Measurements from ENCODE around the gene TUBGCP6. TPM values are rescaled to one million over a fixed set of nuclear protein-coding genes. Genes with fewer than 3 reads are reported as not detected.

TUBGCP6 gene
- total RNA-seq, 1 donor from 2014 or later = 56.4 TPM

DNA sequence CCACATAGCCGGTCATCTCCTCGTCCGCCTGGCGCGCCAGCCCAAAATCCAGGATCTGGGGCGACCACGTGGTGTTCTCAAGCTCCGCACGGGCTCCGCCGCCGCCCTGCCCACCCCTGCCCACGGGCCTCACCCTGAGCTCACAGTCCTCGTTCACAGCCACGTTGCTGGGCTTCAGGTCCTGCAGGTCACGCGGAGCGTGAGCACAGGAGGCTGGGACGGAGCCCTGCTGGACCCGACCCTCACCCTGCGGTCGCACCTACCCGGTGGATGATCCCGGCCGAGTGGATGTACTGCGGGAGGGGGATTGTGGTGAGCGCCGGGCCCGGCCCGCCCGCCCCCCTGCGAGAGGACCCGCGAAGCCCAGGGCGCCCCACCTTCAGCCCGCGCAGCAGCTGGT is 22.2 kb upstream of the TUBGCP6 start:
- intact Hi-C loops (cut with micrococcal nuclease) = no loop called here

DNA sequence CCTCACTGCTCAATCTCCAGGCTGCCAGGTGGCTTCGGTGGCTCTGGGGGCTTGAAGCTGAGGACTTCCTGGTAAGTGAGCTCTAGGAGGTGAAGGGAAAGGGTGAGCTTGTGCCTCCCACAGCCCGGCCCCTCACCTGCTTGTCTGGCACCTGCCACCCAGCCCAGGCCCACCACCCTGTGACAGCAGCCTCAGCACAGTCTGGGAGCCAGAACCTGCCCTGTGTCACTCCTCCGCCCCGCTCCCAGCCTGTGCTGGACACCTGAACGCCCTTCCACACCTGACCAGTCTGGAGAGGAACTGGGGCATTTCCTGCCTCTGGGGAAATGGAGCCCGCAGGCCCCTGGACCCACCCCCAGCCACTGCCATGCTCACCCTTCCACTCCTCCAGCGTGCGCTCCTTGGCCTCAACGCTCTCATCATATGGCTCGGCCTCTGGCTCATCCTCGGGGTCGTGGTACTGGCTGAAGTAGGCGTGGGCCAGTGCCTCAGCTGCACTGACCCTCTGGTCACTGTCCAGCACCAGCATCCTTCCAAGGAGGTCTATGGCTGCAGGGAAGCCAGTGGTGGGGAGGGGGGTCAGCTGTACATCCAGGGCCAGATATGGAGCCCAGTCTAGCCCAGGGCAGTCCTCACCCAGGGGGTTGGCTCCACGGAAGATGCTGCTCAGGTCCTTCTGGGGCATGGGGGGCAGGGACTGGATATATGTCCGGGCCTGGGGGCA is 20.3 kb upstream of the TUBGCP6 start:
- intact Hi-C loops (cut with micrococcal nuclease) = no loop called here

DNA sequence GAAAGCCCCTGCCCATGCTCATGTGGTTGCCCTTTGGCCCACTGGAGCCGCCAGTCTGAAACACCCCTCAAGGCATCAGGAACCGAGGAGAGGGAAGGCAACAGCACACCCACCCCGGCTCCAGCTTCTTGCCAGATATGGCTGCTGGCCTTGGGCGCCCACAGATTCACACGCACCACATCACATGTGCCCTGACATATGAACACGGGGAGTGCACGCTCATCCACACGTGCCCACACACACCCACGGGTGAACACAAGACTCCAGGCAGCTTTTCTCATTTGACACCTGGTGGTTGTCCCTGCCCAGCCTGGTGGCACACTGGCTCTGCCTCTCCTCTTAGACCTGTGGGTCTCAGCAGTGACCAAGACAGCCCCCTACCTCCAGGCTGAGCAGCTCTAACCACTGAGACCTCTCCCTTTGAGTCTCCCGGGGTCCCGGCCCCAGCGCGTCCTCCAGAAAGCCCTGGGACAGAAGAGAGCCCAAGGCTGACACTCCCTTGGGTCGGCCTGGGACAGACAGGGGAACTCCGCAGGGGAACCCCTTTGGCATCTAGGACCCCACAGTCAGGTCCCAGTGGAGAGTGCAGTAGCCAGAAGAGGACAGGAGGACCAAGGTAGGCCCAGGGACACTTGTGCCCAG is 19.4 kb upstream of the TUBGCP6 start:
- intact Hi-C loops (cut with micrococcal nuclease) = no loop called here

DNA sequence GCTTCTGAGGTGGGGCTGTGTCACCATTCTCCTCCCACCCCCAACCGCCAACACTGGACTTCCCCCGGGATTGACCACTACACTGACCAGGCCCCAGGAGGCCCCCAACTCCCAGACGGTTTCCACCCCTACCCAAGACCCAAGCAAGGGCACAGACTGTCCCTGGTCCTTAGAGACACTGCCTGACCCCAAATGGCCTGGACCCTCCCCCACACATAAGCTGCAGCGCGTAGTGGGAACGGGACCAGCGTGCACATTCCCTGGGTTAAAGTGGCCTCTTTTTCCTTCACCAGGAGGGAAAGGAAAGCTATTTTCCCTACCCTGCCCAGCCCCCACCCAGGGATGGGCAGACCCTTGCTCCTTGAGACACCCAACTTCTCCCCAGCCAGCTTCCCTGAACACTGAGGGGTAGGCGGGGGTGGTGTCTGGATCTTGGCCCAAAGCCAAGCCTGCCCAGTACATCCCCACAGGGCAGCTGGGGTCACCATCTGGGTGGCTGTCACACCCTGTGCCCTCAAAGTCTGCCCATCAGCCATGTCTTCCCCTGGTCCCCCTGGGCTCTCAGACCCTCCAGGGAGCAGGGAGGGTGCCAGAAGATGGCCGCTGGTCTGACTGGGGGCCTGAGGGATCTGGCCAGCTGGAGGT is 18.3 kb upstream of the TUBGCP6 start:
- intact Hi-C loops (cut with micrococcal nuclease) = no loop called here

DNA sequence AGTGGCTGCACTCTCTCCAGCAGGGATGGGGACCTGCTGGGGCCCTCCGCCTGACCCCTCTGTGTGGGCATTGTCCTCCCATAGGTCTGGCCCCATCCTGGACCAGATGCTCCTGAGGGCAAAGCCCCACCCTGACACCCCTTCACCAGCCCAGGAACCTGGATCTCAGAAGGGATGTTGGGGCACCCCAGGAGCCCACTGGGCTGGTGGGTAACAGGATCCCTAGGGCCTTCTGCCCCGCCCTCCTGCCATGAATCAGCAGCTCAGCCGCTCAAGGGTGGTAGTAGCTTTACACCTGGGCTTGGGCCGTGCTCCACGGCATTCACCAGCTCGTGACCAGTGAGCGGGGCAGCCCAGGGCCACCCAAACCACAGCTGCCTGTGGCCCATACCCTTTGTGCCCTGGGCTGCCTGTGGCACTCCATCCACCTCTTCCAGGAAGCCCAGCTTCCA is 17.7 kb upstream of the TUBGCP6 start:
- intact Hi-C loops (cut with micrococcal nuclease) = no loop called here

DNA sequence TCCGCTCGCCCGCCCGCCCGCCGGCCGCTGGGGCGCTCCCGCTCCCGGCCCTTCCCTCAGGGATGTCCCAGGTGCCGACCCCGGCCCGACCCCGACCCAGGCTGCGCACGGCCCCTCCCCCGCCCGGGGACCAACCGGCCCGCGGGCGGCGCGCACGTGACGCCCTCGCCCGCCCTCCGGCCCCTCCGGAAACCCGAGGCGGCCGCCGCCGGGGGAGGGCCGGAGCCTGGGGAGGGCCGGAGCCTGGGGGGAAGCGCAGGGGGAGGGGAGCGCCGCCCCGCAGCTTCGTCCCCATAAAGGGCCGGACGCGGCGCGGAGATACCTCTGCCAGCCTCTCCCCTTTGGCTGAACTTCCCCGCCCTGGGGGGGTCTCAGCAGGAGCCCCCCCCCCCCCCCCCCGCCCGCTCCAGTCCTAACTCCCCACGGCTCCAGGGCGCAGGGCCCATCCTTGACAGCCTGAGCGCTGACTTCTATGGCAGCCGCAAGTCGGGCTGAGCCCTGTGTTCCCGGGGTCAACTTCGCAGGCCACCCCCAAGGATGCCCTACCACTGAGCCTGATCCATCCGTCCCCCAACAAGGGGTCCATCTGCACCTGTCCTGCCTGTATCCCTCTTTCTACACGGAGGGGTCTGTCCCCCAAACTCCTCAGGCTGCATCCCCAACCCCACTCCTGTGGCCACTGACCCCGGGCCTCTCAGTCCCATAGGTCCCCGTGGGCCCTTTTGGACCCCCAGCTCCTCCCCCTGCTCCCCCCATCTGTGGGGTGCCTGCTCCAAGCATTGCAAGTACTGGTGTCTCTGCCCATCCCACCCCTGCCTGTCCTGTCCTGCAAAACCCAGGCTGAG is 17.0 kb upstream of the TUBGCP6 start, which contains the start of gene MAPK12:
Gene MAPK12 (minus strand): TSS at position 69 of the 845 bp plus-strand sequence. CDS start 174 bp downstream, outside the sequence.
- intact Hi-C loops (cut with micrococcal nuclease) = no loop called here

DNA sequence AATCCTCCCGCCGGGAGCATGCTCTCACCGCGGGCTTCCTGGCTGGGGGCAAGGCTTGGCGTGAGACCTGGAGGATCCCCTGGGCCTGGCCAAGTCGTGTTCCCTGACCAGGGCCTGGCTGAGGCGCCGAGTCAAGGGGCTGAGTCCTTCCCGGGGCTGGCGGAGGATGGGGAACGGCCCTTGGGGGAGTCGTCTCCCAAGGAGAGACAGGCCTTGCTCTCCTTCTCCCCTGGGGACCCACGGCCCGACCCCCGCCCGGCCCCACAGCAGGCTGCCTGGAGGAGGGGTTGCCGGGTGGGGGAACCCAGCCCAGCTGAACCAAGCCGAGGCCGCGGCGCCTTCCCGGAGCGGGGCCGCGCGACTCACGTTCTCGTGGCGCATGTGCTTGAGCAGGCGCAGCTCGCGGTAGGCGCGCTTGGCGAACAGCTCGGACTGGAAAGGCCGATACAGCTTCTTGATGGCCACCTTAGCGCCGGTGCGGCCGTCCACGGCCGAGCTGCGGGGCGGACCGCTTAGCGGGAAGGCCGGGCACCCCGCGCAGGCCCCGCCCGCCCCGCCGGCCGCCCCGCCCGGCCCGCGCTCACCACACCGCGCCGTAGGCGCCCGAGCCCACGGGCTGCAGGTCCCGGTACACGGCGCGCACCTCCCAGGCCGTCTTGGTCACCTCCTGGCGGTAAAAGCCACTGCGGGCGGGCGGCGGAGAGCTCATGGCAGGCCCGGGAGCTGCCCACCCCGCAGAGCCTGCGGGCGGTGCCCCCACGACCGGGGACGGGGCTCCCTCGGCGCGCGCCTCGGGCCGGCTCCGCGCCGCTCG is 16.2 kb upstream of the TUBGCP6 start:
- intact Hi-C loops (cut with micrococcal nuclease) = no loop called here

DNA sequence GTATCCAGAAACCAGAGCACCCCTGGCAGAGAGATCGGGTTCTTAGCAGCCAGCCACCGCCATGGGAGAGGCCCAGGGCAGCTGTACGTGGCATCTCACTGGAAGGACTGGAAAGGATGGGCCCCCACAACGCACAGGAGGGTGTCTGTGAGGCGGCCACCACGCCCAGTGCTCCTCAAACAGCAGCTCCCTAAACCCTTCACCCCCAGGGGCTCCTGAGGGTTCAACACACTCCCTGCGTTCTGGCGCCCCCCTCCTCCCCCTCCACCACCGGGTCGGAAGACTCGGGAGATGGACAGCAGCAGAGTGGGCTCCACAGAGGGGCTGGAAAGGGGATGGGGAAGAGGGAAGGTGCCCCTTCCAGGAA is 15.6 kb upstream of the TUBGCP6 start:
- intact Hi-C loops (cut with micrococcal nuclease) = no loop called here

DNA sequence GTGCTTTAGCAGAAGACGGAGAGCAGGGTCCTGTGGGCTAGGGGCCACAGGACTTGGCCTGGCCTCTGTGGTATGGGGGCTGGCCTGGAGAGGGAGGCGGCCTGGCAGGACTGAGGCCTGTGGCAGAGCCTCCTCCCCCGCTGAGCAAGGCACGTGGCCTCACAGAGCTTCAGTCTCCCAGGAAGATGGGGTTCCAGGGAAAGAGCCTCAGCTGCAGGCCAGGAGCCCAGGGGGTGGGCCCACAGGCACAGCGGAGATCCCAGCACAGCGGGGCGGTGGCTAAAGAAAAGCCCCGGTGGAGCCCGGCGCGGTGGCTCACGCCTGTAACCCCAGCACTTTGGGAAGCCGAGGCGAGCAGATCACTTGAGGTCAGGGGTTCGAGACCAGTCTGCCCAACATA is 14.5 kb upstream of the TUBGCP6 start:
- intact Hi-C loops (cut with micrococcal nuclease) = no loop called here

DNA sequence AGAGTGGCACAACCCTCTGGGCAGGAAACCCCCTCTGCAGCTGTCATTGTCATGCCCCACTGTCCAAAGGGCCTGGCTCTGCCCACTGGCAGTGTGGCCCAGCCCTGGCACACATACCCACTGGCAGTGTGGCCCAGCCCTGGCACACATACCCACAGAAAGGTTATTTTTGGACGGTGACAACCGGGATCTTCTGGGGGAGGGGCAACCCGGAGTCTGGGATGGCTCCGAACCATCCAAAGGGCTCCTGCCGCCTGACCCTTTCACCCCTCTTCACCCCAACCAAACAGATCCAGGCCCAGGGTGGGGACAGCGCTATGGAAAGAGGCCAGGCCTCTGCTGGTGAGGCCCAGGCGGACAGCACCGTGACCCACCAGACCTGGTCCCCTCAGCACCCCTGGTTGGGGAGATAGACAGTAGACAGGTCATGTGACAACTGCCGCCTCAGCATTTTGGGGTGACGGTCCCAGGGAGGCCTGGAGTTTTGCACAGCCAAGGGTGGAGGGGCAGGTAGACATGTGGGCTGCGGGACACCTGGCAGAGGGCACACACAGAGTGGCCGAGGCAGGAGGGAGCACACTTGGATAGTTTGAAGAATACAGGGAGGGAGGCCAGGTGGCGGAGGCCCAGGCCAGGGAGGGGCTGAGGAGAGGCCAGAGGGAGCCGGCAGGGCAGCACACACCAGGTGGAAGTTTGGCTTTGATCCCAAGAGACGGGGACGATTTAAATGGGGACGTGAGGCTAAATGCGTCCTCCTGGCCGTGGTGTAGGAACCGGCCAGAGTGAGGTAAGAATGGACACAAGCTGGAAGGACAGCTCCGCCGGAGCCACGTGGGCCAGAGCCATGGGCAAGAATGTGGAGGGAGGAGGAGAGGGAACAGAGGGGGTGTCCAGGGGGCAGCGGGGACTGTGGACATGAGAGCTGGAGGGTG is 13.8 kb upstream of the TUBGCP6 start:
- intact Hi-C loops (cut with micrococcal nuclease) = no loop called here

DNA sequence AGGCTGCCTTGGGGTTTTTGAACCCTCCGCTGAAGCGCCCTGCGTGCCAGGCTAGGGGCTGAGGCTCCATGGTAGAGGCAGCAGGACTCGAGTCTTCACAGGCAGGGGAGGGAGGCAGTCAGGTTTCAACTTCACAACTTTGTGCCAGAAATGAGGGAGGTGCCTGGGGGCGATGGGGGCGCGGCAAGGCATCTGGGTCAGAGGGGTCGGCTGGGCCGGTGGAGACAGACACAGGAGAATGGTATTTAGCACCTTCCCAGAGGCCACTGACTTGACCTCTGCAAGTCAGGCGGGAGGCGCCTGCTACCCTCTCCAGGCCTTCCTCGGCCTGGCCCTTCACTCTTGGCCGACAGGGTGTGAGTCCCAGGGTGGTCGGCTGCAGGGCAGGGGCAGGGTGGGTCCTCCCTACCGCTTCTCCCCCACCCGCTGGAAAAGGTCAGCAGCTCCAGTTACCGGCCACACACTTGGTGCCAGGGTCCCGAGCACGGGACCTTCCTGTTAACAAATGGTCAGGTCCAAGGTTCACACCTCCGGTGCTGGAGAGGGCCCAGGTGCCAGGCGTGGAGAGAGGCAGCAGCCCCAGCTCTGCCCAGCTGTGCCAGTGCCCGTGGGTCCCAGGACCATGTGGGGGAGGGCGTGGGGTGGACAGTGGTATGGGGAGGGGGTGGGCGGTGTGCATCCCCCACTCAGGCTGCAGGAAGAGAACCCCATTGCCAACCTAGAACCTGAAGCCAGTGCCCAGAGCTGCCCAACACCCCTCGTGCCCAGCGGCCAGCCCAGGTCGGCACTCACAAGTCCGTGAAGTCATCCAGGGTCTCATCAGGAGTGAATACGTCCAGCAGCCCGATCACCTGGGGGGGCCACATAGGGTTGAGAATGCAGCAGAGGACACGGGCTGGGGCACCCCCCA is 12.9 kb upstream of the TUBGCP6 start:
- intact Hi-C loops (cut with micrococcal nuclease) = no loop called here

DNA sequence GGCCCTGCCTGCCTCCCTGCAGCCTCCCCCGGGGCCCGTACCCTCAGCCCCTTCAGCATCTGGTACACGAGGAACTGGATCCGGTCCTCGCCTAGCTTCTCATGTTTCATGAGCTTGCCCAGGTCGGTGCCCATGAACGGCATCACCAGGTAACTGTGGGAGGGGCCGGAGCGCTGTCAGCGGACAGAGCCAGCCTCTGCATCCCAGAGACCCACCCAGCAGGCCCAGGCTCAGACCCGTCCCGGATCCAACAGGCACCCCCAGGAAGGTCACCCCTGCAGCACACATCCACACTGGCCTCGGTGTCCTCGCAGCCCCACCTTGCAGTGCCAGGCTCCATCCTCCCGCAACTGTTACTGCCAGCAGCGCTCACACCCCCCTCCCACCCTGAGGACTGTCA is 12.2 kb upstream of the TUBGCP6 start:
- intact Hi-C loops (cut with micrococcal nuclease) = no loop called here

DNA sequence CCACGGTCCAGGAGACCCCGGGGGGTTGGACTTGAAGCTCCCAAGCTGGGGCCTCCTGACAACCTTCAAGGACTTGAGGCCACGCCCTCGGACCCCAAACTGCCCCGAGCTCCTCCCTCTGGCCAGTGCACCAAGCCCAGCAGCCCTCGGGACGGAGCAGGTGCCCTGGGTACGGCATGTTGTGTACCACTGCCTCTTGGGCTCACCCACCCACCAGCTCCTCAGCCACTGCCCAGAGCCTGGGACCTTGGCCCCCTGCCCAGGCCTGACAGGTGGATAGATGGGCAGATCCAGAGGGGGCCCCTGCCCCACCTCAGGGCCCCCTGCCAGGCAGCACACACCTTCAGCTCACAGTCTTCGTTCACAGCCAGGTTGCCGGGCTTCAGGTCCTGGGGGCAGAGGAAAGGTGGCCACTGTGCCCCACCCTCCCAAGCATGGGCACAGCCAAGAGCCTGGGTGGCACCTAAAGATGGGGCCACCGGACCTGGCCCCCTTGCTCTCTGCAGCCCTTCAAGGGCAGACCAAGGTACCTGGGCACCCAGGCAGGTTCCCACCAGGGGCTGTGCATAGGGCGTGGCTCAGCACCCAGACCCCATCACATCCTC is 11.5 kb upstream of the TUBGCP6 start:
- intact Hi-C loops (cut with micrococcal nuclease) = no loop called here

DNA sequence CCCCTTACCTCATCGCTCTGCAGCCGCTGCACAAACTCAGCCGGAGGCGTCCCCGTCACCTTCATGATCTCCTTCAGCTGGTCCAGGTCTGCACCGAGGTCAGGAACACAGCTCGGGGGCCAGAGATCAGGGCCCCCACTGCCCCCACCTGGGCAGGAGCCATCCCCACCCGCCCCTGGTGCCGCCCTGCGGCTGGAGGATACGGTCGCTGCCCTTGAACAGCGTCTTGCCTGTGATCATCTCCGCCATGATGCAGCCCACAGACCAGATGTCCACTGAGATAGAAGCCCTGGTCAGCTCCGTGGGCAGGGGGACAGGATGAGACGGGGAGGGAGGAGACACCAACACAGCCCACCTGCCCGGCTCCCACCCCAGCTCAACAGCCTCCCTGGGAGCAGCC is 10.8 kb upstream of the TUBGCP6 start:
- intact Hi-C loops (cut with micrococcal nuclease) = no loop called here

DNA sequence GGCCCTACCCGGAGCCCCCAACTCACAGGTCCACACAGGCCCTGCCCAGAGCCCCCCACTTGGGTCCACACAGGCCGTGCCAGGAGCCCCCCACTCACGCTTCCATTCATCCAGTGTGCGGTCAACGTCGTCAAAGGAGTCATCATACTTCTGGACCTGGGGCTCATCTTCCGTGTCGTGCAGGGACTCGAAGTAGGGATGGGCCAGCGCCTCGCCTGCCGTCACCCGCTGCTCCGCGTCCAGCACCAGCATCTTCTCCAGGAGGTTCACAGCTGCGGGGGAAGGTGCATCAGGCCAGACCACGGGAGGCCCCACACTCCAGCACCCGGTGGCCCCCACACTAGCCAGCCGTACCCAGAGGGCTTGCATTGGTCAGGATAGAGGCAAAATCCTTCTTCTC is 10.3 kb upstream of the TUBGCP6 start:
- intact Hi-C loops (cut with micrococcal nuclease) = no loop called here

DNA sequence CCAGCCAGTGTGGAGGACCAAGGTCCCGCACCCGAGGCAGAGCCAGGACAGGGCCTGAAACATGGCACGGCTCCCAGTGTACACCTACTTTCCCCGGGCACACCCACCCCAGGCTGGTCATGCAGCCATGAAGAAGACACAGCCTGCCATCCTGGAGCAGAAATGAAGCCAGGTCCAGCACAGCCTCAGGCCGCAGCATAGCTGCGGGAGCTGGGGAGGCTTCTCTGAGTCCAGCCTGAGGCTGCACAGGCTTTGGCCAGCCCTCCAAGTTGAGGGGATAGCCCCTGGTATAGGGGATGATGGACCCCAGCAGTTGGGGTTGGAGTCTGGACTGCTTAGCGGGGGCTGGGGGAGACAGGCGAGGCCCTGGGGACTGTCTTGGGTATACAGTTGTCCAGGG is 9.1 kb upstream of the TUBGCP6 start:
- intact Hi-C loops (cut with micrococcal nuclease) = loop anchor here (5.0 kb wide), 1 partner anchor 73 kb away; the partner anchor contains the start of gene DENND6B

DNA sequence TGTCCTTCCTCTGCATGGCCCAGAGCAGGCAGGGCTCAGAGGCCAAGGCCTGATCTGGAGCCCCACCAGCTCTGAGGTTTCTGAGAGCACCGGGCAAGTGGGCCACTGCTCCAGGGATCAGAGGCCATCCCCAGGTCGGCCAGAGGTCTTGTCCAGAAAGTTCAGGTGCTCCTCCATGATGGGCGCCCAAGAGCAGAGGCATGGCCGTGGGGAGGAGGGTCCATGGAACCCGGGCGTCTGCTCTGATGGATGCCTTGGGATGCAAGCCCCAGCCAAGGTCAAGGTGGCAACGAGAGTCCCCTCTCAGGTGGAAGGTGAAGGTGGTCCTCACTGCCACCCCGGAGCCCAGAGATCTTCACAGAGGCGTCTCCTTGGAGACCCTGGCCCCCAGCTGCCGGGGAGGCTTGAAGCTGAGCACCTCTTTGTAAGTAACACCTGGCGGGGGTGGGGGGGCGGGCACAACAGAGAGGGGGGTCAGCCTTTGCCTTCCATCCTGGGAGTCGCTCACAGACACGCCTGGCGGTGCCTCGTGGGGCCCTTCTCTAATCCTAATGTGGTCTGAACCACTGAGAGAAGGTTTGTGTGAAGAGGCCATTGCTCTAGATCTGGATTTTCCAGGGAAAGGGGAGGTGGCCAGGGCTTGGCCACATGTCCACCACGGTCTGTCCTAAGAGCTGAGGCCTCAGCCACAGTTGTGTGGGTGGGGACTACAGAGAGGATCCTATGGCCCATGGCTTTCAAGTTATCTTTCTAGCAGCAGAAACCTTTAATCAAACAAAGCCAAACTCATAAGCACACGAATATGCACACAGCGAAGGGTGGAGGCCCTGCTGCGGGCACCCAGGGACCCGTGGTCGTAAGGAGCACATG is 8.5 kb upstream of the TUBGCP6 start:
- intact Hi-C loops (cut with micrococcal nuclease) = loop anchor here (5.0 kb wide), 1 partner anchor 74 kb away; the partner anchor contains the start of gene DENND6B
